Esophagus muscularis mucosa (tissue), 4 donors: ENCODE measurements around the gene MFSD1. TPM values are rescaled to one million over a fixed set of nuclear protein-coding genes. Genes with fewer than 3 reads are reported as not detected.

Source experiments
- DNase-seq: peaks from one replicate; pipeline ENCODE4 v3.0.0-alpha.2; 2017; ENCODE audit errors: extremely low spot score
- H3K27ac ChIP-seq, 4 donors: fragments of 200-600 bp; sonication (generic); replicated peaks in 1 of 4; 1 replicate in 3 of 4; 2 replicates in 1 of 4; pipeline ENCODE4 v1.5.1; 2016 to 2019; ENCODE audit warnings: mild to moderate bottlenecking in 1 of 4
- H3K27me3 ChIP-seq, 4 donors: fragments of 200-600 bp; sonication (generic); one replicate each; pipeline versions ENCODE4 v1.5.1 to v1.6.0; 2016 to 2019
- H3K36me3 ChIP-seq, 4 donors: fragments of 200-600 bp; sonication (generic); one replicate each; pipeline ENCODE4 v1.5.1; 2016 to 2019
- H3K4me1 ChIP-seq, 4 donors: fragments of 200-600 bp; sonication (generic); one replicate each; pipeline ENCODE4 v1.5.1; 2016 to 2019
- H3K4me3 ChIP-seq, 4 donors: fragments of 200-600 bp; sonication (generic); 1 replicate in 2 of 4; 2 replicates in 2 of 4; pipeline ENCODE4 v1.5.1; 2016 to 2019; ENCODE audit warnings: mild to moderate bottlenecking in 4 of 4, moderate library complexity in 1 of 4
- H3K9me3 ChIP-seq, 4 donors: fragments of 200-600 bp; sonication (generic); 1 replicate in 3 of 4; 2 replicates in 1 of 4; pipeline ENCODE4 v1.5.1; 2016 to 2019
- EP300 ChIP-seq: sonication (generic); formaldehyde crosslinking; IDR thresholded peaks from one replicate; pipeline ENCODE4 v1.6.1; 2017; ENCODE audit warnings: antibody characterized with exemption
- POLR2A ChIP-seq: fragments of 450-650 bp; IDR thresholded peaks from one replicate; pipeline ENCODE4 v1.6.1; 2017; ENCODE audit warnings: antibody characterized with exemption, moderate library complexity, mild to moderate bottlenecking, low read depth
- POLR2AphosphoS5 ChIP-seq, 2 donors: sonication (generic); formaldehyde crosslinking; IDR thresholded peaks; one replicate each; pipeline ENCODE4 v1.6.1; 2017; ENCODE audit warnings: antibody characterized with exemption in 2 of 2
- WGBS: methylation state at CpG from one replicate; pipeline ENCODE4 v1.1.5; 2018; 5-methylcytosine and 5-hydroxymethylcytosine counted together
- intact Hi-C: fragments of 100-400 bp; cut with DNase I; formaldehyde crosslinking; loops from one replicate; pipeline ENCODE4 v1.15.1; 2023
- total RNA-seq, 4 donors: library from RNA; depleted of rRNA; stranded (reverse); fragments of >200 nt; gene quantifications; one replicate each; pipeline versions ENCODE4 v1.1.0 to v1.2.1, GENCODE V29; 2016
- TF ChIP-seq, protein P1 (sequence below), 3 experiments: fragments of 200-600 bp in 2 of 3; fragments of 450-650 bp in 1 of 3; sonication (generic) in 2 of 3; IDR thresholded peaks; one replicate each; pipeline ENCODE4 v1.5.1; 2017 to 2019; ENCODE audit warnings: antibody characterized with exemption in 3 of 3, mild to moderate bottlenecking in 2 of 3, moderate library complexity in 1 of 3

MFSD1 gene
- total RNA-seq, 4 donors from 2014 or later, result 45.7 to 74.9 (median 50.3) TPM

DNA sequence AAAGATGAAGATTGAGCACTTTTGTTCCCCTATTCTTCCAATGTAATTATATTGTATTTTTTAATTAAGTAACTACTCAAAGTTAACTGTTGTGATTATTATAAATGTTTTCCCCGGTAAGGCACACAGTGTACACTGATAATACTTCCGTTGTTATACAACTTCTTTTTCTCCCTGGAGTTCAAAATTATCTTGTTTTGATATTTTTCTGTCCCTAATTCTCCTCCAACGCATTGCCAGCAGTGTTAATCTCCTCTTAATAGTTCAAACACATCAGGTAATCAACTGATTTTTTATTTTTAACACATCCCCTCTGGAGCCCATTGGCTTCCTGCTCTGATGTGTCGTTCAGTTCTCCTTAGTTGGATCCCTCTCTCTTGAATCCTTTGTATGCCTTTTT, 32.3 kb upstream of the MFSD1 start:
- 31% methylated on average over 4 of the region's 4 CpGs for WGBS
- no peaks in the 10 kb centered on the region for H3K9me3 ChIP-seq
- H3K27ac ChIP-seq, result peak overlapping the region; percentile 74 to 88 (median 82)
- no peaks in the 10 kb centered on the region for H3K36me3 ChIP-seq
- peak; percentile 26 for DNase-seq
- H3K4me3 ChIP-seq, result peak overlapping the region; percentile 18 to 30 (median 20)
- no peaks in the 10 kb centered on the region for H3K27me3 ChIP-seq
- H3K4me1 ChIP-seq, result peaks cover 41 to 99% (median 95%) of the 10 kb centered on the region in 4 donors
- TF ChIP-seq, protein P1, sequence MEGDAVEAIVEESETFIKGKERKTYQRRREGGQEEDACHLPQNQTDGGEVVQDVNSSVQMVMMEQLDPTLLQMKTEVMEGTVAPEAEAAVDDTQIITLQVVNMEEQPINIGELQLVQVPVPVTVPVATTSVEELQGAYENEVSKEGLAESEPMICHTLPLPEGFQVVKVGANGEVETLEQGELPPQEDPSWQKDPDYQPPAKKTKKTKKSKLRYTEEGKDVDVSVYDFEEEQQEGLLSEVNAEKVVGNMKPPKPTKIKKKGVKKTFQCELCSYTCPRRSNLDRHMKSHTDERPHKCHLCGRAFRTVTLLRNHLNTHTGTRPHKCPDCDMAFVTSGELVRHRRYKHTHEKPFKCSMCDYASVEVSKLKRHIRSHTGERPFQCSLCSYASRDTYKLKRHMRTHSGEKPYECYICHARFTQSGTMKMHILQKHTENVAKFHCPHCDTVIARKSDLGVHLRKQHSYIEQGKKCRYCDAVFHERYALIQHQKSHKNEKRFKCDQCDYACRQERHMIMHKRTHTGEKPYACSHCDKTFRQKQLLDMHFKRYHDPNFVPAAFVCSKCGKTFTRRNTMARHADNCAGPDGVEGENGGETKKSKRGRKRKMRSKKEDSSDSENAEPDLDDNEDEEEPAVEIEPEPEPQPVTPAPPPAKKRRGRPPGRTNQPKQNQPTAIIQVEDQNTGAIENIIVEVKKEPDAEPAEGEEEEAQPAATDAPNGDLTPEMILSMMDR (IDR thresholded peaks at IDR 0.05), result no peak
- TF ChIP-seq POLR2A (no peak), POLR2AphosphoS5 (IDR thresholded peaks at IDR 0.05) (no peak), EP300 (no peak)
- intact Hi-C loops, result no loop called here

- intact Hi-C loops, result no loop called here
- Histone ChIP-seq H3K27me3 (no peaks in the 10 kb centered on the region), H3K27ac (peak overlapping the region; percentile 74 to 88 (median 82)), H3K9me3 (no peaks in the 10 kb centered on the region), H3K4me3 (peak overlapping the region in 3 of 4 donors; percentile 18 to 20 (median 20)), H3K4me1 (peaks cover 41 to 100% (median 97%) of the 10 kb centered on the region in 4 donors), H3K36me3 (no peaks in the 10 kb centered on the region)
- 54% methylated on average over 10 of the region's 10 CpGs for WGBS
- no peak for TF ChIP-seq EP300
- no peak for TF ChIP-seq POLR2AphosphoS5 (IDR thresholded peaks at IDR 0.05)
- TF ChIP-seq POLR2A, result no peak
- TF ChIP-seq, protein P1 (IDR thresholded peaks at IDR 0.05), result no peak
- peak; percentile 64 for DNase-seq
Measured at GRCh38 chr3:158769952-158770740, 31.7 kb upstream of the MFSD1 start.

GRCh38 chr3:158770741-158771350, 31.0 kb upstream of the MFSD1 start:
- peaks cover 37 to 100% (median 97%) of the 10 kb centered on the region in 4 donors for H3K4me1 ChIP-seq
- H3K4me3 ChIP-seq, result no peak overlapping the region
- no peaks in the 10 kb centered on the region for H3K36me3 ChIP-seq
- peak overlapping the region; percentile 74 to 88 (median 82) for H3K27ac ChIP-seq
- WGBS, result 83% methylated on average over 4 of the region's 4 CpGs
- peak; percentile 21 for DNase-seq
- TF ChIP-seq POLR2A (no peak), POLR2AphosphoS5 (IDR thresholded peaks at IDR 0.05) (no peak), EP300 (no peak)
- TF ChIP-seq, protein P1 (IDR thresholded peaks at IDR 0.05), result no peak
- intact Hi-C loops, result no loop called here
- no peaks in the 10 kb centered on the region for H3K27me3 ChIP-seq
- H3K9me3 ChIP-seq, result no peaks in the 10 kb centered on the region

DNA sequence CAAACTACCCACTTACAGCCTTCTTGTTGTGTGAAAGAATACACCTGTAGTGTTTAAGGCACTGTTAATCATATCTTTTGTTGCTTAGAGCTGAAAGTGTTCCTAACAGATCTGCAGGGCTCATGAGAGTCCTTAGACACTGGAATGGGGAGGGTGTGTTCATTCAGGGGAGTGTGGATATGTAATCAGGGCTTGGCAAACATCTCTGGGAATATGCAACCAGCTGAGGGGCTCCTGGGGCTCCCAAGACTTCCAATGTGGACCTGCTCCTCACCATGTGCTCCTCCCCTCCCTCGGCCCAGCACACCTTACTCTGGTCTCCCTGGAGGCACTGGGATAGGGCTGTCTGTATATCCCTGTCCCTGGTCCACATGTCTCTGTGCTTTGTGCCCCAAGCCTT, 30.3 kb upstream of the MFSD1 start:
- TF ChIP-seq POLR2A (no peak), POLR2AphosphoS5 (IDR thresholded peaks at IDR 0.05) (no peak), EP300 (no peak)
- Histone ChIP-seq H3K4me1 (peaks cover 35 to 95% (median 94%) of the 10 kb centered on the region in 4 donors), H3K36me3 (no peaks in the 10 kb centered on the region), H3K27me3 (no peaks in the 10 kb centered on the region), H3K4me3 (no peak overlapping the region), H3K9me3 (no peaks in the 10 kb centered on the region), H3K27ac (peak overlapping the region; percentile 74 to 88 (median 82))
- peak; percentile 55 for DNase-seq
- intact Hi-C loops, result no loop called here
- WGBS, result 100% methylated on average over 1 of the region's 1 CpG

DNA sequence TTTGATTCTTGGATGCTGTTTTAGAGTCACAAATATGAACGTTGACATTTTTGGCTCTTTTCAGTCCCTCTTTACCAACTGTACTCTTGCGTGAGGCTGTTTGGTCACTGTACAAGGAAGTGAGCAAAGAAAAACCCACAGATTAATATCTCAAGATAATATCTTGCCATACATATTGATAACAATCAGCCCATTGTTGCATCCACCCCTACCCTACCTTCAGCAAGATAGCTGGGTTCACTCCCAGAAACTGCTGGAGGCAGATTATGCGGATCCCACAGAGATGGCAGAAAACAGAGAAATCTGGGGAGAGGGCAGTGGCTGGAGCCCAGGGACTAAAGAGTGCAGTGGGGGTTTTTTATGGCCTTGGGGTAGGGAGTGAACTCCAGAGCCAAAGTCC, 29.9 kb upstream of the MFSD1 start:
- peak; percentile 21 for DNase-seq
- H3K36me3 ChIP-seq, result no peaks in the 10 kb centered on the region
- WGBS, result 76% methylated on average over 3 of the region's 3 CpGs
- H3K27ac ChIP-seq, result peak overlapping the region; percentile 74 to 88 (median 82)
- H3K4me3 ChIP-seq, result no peak overlapping the region
- no peak for TF ChIP-seq EP300
- TF ChIP-seq, protein P1 (IDR thresholded peaks at IDR 0.05), result no peak
- TF ChIP-seq POLR2AphosphoS5 (IDR thresholded peaks at IDR 0.05), result no peak
- no peak for TF ChIP-seq POLR2A
- H3K4me1 ChIP-seq, result peaks cover 35 to 94% (median 89%) of the 10 kb centered on the region in 4 donors
- intact Hi-C loops, result no loop called here
- H3K9me3 ChIP-seq, result no peaks in the 10 kb centered on the region
- no peaks in the 10 kb centered on the region for H3K27me3 ChIP-seq
